HepG2 (cell line): ENCODE measurements around the gene AQP6. TPM values are rescaled to one million over a fixed set of nuclear protein-coding genes. Genes with fewer than 3 reads are reported as not detected.

Experiments used
- ARID4A ChIP-seq: sonication (generic); formaldehyde crosslinking; IDR thresholded peaks from 2 replicates; pipeline ENCODE4 v1.5.0; 2020; ENCODE audit warnings: mild to moderate bottlenecking, missing genetic modification reagents, borderline replicate concordance
- BHLHE40 ChIP-seq: IDR thresholded peaks from 2 replicates; pipeline ENCODE4 v1.6.1; 2011; ENCODE audit warnings: low read length, improper control_type of control experiment
- EHMT2 ChIP-seq: fragments of 200-600 bp; sonication (generic); IDR thresholded peaks from 2 replicates; pipeline ENCODE4 v1.7.0; 2017; ENCODE audit warnings: antibody characterized with exemption, low read depth, low read length, borderline replicate concordance
- FOSL1 ChIP-seq: sonication (generic); formaldehyde crosslinking; IDR thresholded peaks from 2 replicates; pipeline ENCODE4 v1.9.0; 2021; ENCODE audit warnings: missing genetic modification reagents, borderline replicate concordance
- IRF9 ChIP-seq: sonication (generic); formaldehyde crosslinking; IDR thresholded peaks from 2 replicates; pipeline ENCODE4 v1.8.0; 2022; ENCODE audit warnings: missing genetic modification reagents, mild to moderate bottlenecking, borderline replicate concordance
- KLF9 ChIP-seq: IDR thresholded peaks from 2 replicates; pipeline ENCODE4 v1.6.1; 2016; ENCODE audit warnings: low read depth
- MIER3 ChIP-seq: IDR thresholded peaks from 2 replicates; pipeline ENCODE4 v1.6.1; 2016; ENCODE audit warnings: missing compliant biosample characterization, borderline replicate concordance
- NR2F2 ChIP-seq: IDR thresholded peaks from 2 replicates; pipeline ENCODE4 v1.6.1; 2012; ENCODE audit warnings: low read depth, inconsistent platforms, borderline replicate concordance
- RFX1 ChIP-seq: fragments of 450-650 bp; IDR thresholded peaks from 2 replicates; pipeline ENCODE4 v1.6.1; 2017
- SKI ChIP-seq: fragments of 450-650 bp; IDR thresholded peaks from one replicate; pipeline ENCODE4 v1.6.1; 2018; ENCODE audit warnings: mild to moderate bottlenecking; ENCODE audit not compliant: partially characterized antibody
- STAG1 ChIP-seq: sonication (generic); formaldehyde crosslinking; IDR thresholded peaks from 2 replicates; pipeline ENCODE4 v1.4.0; 2020; ENCODE audit warnings: missing genetic modification reagents
- ZBTB3 ChIP-seq: sonication (generic); formaldehyde crosslinking; IDR thresholded peaks from 2 replicates; pipeline ENCODE4 v1.4.0; 2020; ENCODE audit warnings: low read depth, mild to moderate bottlenecking, moderate library complexity, missing genetic modification reagents, borderline replicate concordance
- ZBTB42 ChIP-seq: sonication (generic); formaldehyde crosslinking; IDR thresholded peaks from 2 replicates; pipeline ENCODE4 v1.5.0; 2020; ENCODE audit warnings: mild to moderate bottlenecking, missing genetic modification reagents
- ZNF670 ChIP-seq: sonication (generic); formaldehyde crosslinking; IDR thresholded peaks from 2 replicates; pipeline ENCODE4 v1.8.0; 2022; ENCODE audit warnings: mild to moderate bottlenecking, missing genetic modification reagents, borderline replicate concordance
- ZNF784 ChIP-seq: sonication (generic); formaldehyde crosslinking; IDR thresholded peaks from 2 replicates; pipeline ENCODE4 v1.5.1; 2020; ENCODE audit warnings: missing genetic modification reagents, mild to moderate bottlenecking, borderline replicate concordance
- ZNF816 ChIP-seq: sonication (generic); formaldehyde crosslinking; IDR thresholded peaks from 2 replicates; pipeline ENCODE4 v1.8.0; 2022; ENCODE audit warnings: missing genetic modification reagents, mild to moderate bottlenecking, borderline replicate concordance
- polyA plus RNA-seq, 8 experiments: library from polyadenylated mRNA; depleted of rRNA in 3 of 8; stranded (reverse) in 7 of 8; unstranded in 1 of 8; fragments of >200 nt; fragmentation: Illumina TruSeq in 4 of 8; extraction: Trizol in 4 of 8; gene quantifications; 2 replicates each; pipeline versions ENCODE4 v1.2.1 to v1.2.3, GENCODE V29; 2011 to 2016; ENCODE audit warnings: low read depth in 4 of 8, missing spikeins in 1 of 8, mixed read lengths in 1 of 8; ENCODE audit not compliant: insufficient read depth in 1 of 8
- total RNA-seq, 5 experiments: library from RNA; depleted of rRNA; stranded (reverse); fragments of >200 nt; fragmentation: Illumina TruSeq; extraction: Trizol; gene quantifications; 2 replicates each; pipeline ENCODE4 v1.2.3, GENCODE V29; 2016; ENCODE audit warnings: low read depth in 1 of 5
- TF ChIP-seq, protein P1 (sequence below): sonication (generic); formaldehyde crosslinking; conservative IDR thresholded peaks from 2 replicates; pipeline ENCODE4 v1.8.0; 2022; ENCODE audit warnings: mild to moderate bottlenecking, moderate library complexity, missing genetic modification reagents
- TF ChIP-seq, protein P2 (sequence below): sonication (generic); formaldehyde crosslinking; IDR thresholded peaks from 2 replicates; pipeline ENCODE4 v1.4.0; 2020; ENCODE audit warnings: missing genetic modification reagents, borderline replicate concordance

Gene AQP6
- total and polyA plus RNA-seq, 2 of the 13 experiments (the other 11 are each of a cell fraction or from before 2014, with no cell fraction given), result 0.32 to 1.3 TPM

DNA sequence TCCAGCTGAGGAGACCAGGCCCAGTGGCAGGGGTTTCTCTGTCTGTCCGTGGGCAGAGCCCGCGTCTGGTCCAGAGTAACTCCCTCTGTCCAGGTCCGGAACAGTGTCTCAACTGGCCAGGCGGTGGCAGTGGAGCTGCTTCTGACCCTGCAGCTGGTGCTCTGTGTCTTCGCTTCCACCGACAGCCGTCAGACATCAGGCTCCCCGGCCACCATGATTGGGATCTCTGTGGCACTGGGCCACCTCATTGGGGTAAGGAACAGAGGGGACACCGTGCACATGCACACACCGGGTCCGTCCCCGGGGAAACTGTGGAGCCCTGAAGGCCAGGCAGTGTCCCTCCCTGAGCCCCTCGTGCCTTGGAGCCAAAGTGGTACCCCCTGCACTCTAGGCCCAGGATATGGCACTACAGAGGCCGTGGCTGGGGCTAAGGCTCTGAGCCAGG, 1.5 kb downstream of the AQP6 start (continued):
- TF ChIP-seq, protein P1, sequence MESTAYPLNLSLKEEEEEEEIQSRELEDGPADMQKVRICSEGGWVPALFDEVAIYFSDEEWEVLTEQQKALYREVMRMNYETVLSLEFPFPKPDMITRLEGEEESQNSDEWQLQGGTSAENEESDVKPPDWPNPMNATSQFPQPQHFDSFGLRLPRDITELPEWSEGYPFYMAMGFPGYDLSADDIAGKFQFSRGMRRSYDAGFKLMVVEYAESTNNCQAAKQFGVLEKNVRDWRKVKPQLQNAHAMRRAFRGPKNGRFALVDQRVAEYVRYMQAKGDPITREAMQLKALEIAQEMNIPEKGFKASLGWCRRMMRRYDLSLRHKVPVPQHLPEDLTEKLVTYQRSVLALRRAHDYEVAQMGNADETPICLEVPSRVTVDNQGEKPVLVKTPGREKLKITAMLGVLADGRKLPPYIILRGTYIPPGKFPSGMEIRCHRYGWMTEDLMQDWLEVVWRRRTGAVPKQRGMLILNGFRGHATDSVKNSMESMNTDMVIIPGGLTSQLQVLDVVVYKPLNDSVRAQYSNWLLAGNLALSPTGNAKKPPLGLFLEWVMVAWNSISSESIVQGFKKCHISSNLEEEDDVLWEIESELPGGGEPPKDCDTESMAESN (CRISPR knock-in tag), result 0 out of 2 replicates have a peak, but pooled peaks have one; percentile 15
- TF ChIP-seq ZNF784 (CRISPR knock-in tag) (no peak), NR2F2 (no peak), ZNF816 (CRISPR knock-in tag) (no peak), EHMT2 (no peak), KLF9 (no peak), ZBTB3 (CRISPR knock-in tag) (no peak), MIER3 (CRISPR knock-in tag) (no peak), STAG1 (peak; percentile 79), IRF9 (CRISPR knock-in tag) (no peak), ZBTB42 (CRISPR knock-in tag) (no peak), ARID4A (CRISPR knock-in tag) (peak; percentile 47; the same call in 1 of the 2 replicates), ZNF670 (CRISPR knock-in tag) (no peak), RFX1 (no peak), SKI (no peak), BHLHE40 (no peak), FOSL1 (CRISPR knock-in tag) (no peak)
- TF ChIP-seq, protein P2, sequence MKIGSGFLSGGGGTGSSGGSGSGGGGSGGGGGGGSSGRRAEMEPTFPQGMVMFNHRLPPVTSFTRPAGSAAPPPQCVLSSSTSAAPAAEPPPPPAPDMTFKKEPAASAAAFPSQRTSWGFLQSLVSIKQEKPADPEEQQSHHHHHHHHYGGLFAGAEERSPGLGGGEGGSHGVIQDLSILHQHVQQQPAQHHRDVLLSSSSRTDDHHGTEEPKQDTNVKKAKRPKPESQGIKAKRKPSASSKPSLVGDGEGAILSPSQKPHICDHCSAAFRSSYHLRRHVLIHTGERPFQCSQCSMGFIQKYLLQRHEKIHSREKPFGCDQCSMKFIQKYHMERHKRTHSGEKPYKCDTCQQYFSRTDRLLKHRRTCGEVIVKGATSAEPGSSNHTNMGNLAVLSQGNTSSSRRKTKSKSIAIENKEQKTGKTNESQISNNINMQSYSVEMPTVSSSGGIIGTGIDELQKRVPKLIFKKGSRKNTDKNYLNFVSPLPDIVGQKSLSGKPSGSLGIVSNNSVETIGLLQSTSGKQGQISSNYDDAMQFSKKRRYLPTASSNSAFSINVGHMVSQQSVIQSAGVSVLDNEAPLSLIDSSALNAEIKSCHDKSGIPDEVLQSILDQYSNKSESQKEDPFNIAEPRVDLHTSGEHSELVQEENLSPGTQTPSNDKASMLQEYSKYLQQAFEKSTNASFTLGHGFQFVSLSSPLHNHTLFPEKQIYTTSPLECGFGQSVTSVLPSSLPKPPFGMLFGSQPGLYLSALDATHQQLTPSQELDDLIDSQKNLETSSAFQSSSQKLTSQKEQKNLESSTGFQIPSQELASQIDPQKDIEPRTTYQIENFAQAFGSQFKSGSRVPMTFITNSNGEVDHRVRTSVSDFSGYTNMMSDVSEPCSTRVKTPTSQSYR (CRISPR knock-in tag), result no peak
